ENCODE measurements around the gene DIAPH3. TPM values are rescaled to one million over a fixed set of nuclear protein-coding genes. Genes with fewer than 3 reads are reported as not detected.

Gene DIAPH3
- total RNA-seq, 1 donor from 2014 or later: 11.4 TPM

- Mint-ChIP-seq H3K27ac (no peak overlapping the region), H3K4me3 (ENCODE audit: low read depth) (no peak overlapping the region), H3K36me3 (ENCODE audit: insufficient read depth) (peaks cover 6% of the 10 kb centered on the region), H3K27me3 (no peaks in the 10 kb centered on the region), H3K4me1 (ENCODE audit: low read depth) (no peaks in the 10 kb centered on the region), H3K9me3 (ENCODE audit: low read depth) (no peaks in the 10 kb centered on the region)
- TF ChIP-seq, protein P1, sequence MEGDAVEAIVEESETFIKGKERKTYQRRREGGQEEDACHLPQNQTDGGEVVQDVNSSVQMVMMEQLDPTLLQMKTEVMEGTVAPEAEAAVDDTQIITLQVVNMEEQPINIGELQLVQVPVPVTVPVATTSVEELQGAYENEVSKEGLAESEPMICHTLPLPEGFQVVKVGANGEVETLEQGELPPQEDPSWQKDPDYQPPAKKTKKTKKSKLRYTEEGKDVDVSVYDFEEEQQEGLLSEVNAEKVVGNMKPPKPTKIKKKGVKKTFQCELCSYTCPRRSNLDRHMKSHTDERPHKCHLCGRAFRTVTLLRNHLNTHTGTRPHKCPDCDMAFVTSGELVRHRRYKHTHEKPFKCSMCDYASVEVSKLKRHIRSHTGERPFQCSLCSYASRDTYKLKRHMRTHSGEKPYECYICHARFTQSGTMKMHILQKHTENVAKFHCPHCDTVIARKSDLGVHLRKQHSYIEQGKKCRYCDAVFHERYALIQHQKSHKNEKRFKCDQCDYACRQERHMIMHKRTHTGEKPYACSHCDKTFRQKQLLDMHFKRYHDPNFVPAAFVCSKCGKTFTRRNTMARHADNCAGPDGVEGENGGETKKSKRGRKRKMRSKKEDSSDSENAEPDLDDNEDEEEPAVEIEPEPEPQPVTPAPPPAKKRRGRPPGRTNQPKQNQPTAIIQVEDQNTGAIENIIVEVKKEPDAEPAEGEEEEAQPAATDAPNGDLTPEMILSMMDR (IDR thresholded peaks at IDR 0.05; ENCODE audit: unreplicated experiment): no peak
- no peak for DNase-seq (ENCODE audit: low spot score, unreplicated experiment)
These were observed 497.2 kb downstream of the DIAPH3 start for GRCh38 chr13:59666504-59666903.

DNA sequence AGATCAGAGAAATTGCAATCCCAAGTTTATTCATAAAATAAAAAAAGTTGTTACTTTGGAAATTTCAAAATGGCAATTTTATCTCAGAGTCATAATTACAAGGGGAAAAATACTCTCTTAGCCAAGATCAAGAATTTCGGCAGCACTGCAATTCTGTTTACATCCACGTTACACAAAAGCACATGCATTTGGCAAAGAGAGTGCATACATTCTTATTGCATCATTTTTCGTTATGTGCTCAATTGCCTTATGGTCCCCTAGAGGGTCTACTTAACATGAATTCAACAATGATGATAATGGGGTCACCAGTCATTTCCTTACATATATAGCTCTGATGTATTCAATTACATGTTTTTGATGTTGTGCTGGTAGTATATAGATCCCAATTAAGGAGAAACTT lies 498.0 kb downstream of the DIAPH3 start:
- Mint-ChIP-seq H3K36me3 (ENCODE audit: insufficient read depth) (peaks cover 6% of the 10 kb centered on the region), H3K4me1 (ENCODE audit: low read depth) (no peaks in the 10 kb centered on the region), H3K4me3 (ENCODE audit: low read depth) (no peak overlapping the region), H3K27ac (no peak overlapping the region), H3K27me3 (no peaks in the 10 kb centered on the region), H3K9me3 (ENCODE audit: low read depth) (no peaks in the 10 kb centered on the region)
- TF ChIP-seq, protein P1 (IDR thresholded peaks at IDR 0.05; ENCODE audit: unreplicated experiment): no peak
- DNase-seq (ENCODE audit: low spot score, unreplicated experiment): no peak

DNA sequence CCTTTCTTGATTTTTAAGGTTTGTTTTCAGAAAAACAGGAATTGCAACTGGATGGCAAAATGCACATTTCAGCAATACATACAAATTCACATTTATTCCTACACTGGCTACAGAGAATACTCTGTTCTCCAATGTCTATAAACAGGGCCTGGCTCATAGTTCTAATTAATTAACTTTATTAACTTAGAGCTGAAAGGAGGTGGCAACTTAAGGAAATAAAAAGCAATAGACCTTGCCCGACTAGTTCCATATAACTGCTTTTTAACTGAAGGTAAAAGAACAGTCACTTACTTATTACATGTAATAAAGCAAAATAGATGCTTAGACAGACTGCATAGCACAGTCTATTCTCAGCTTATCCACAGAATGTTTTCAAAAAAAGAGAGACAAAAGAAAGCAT lies 498.5 kb downstream of the DIAPH3 start:
- H3K4me3 Mint-ChIP-seq (ENCODE audit: low read depth): no peak overlapping the region
- no peak for DNase-seq (ENCODE audit: low spot score, unreplicated experiment)
- H3K27ac Mint-ChIP-seq: no peak overlapping the region
- H3K27me3 Mint-ChIP-seq: no peaks in the 10 kb centered on the region
- peaks cover 6% of the 10 kb centered on the region for H3K36me3 Mint-ChIP-seq (ENCODE audit: insufficient read depth)
- no peaks in the 10 kb centered on the region for H3K4me1 Mint-ChIP-seq (ENCODE audit: low read depth)
- TF ChIP-seq, protein P1 (IDR thresholded peaks at IDR 0.05; ENCODE audit: unreplicated experiment): no peak
- H3K9me3 Mint-ChIP-seq (ENCODE audit: low read depth): no peaks in the 10 kb centered on the region

- Mint-ChIP-seq H3K27me3 (no peaks in the 10 kb centered on the region), H3K36me3 (ENCODE audit: insufficient read depth) (peaks cover 6% of the 10 kb centered on the region), H3K4me3 (ENCODE audit: low read depth) (no peak overlapping the region), H3K27ac (no peak overlapping the region), H3K9me3 (ENCODE audit: low read depth) (no peaks in the 10 kb centered on the region), H3K4me1 (ENCODE audit: low read depth) (no peaks in the 10 kb centered on the region)
- DNase-seq (ENCODE audit: low spot score, unreplicated experiment): no peak
- TF ChIP-seq, protein P1 (IDR thresholded peaks at IDR 0.05; ENCODE audit: unreplicated experiment): no peak
These were observed 499.1 kb downstream of the DIAPH3 start for GRCh38 chr13:59664586-59664985.

DNA sequence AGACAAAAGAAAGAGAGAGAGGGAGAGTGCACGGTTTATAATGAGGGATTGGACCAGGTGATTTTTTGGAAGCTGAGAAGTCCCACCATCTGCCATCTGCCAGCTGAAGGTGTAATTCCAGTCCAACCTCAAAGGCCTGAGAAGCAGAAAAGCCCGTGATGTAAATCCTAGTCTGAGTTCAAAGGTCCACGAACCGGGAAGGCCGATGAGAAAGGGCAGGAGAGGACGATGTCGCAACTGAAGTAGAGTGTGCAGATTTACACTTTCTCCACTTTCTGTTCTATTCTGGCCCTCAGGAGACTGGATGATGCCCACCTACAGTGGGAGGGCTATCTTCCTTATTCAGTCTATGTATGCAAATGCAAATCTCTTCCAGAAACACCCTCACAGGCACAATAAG lies 500.0 kb downstream of the DIAPH3 start:
- Mint-ChIP-seq H3K36me3 (ENCODE audit: insufficient read depth) (peaks cover 6% of the 10 kb centered on the region), H3K4me1 (ENCODE audit: low read depth) (no peaks in the 10 kb centered on the region), H3K27me3 (no peaks in the 10 kb centered on the region), H3K27ac (no peak overlapping the region), H3K9me3 (ENCODE audit: low read depth) (no peaks in the 10 kb centered on the region), H3K4me3 (ENCODE audit: low read depth) (no peak overlapping the region)
- DNase-seq (ENCODE audit: low spot score, unreplicated experiment): no peak
- TF ChIP-seq, protein P1 (IDR thresholded peaks at IDR 0.05; ENCODE audit: unreplicated experiment): no peak

All from progenitor cell of endocrine pancreas (in vitro differentiated cells).